ENCODE data around the gene CRHR2.

DNA sequence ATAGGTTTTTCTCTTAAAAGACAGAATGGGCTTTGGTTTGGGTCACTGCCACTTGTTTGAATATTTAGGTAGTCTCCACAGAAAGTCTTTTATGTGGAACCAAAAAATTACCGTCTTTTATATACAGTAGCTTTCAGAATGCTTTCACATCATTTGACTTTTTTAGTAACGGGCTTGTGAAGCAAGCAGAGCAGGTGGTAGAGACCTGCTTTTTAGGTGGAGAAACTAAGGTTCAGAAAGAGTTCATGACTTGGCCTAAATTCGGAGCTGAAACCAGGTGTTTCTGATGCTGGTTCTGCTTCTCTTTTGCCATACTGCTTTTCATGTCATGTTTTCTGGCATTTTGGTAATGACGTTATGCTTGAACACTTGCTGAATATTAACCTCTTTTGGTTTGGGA, 51.3 kb downstream of the CRHR2 start:
- TF ChIP-seq CTCF (conservative IDR thresholded peaks at IDR 0.05; ENCODE audit: low read depth in 2 of 2) (no peak), JUNB (IDR thresholded peaks at IDR 0.05; ENCODE audit: unreplicated experiment) (no peak), EZH2 (IDR thresholded peaks at IDR 0.05; ENCODE audit: low read depth, unreplicated experiment) (no peak), EZH2phosphoT487 (IDR thresholded peaks at IDR 0.05; ENCODE audit: unreplicated experiment) (peak; percentile 14), POLR2AphosphoS5 (IDR thresholded peaks at IDR 0.05; ENCODE audit: low read depth) (no peak), ETS1 (IDR thresholded peaks at IDR 0.05) (no peak)
- TF ChIP-seq, protein P1, sequence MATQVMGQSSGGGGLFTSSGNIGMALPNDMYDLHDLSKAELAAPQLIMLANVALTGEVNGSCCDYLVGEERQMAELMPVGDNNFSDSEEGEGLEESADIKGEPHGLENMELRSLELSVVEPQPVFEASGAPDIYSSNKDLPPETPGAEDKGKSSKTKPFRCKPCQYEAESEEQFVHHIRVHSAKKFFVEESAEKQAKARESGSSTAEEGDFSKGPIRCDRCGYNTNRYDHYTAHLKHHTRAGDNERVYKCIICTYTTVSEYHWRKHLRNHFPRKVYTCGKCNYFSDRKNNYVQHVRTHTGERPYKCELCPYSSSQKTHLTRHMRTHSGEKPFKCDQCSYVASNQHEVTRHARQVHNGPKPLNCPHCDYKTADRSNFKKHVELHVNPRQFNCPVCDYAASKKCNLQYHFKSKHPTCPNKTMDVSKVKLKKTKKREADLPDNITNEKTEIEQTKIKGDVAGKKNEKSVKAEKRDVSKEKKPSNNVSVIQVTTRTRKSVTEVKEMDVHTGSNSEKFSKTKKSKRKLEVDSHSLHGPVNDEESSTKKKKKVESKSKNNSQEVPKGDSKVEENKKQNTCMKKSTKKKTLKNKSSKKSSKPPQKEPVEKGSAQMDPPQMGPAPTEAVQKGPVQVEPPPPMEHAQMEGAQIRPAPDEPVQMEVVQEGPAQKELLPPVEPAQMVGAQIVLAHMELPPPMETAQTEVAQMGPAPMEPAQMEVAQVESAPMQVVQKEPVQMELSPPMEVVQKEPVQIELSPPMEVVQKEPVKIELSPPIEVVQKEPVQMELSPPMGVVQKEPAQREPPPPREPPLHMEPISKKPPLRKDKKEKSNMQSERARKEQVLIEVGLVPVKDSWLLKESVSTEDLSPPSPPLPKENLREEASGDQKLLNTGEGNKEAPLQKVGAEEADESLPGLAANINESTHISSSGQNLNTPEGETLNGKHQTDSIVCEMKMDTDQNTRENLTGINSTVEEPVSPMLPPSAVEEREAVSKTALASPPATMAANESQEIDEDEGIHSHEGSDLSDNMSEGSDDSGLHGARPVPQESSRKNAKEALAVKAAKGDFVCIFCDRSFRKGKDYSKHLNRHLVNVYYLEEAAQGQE (IDR thresholded peaks at IDR 0.05; ENCODE audit: unreplicated experiment), result no peak

Data from GM23338 (cell line).